HFFc6 (cell line): Measurements from ENCODE around the gene DUSP8. TPM values are rescaled to one million over a fixed set of nuclear protein-coding genes. Genes with fewer than 3 reads are reported as not detected.

Experiments
- DNase-seq: peaks from one replicate; pipeline ENCODE4 v3.0.0-alpha.2; 2018
- H3K27ac Mint-ChIP-seq: 2 replicates; pipeline ENCODE4 v1.8.0; 2020; ENCODE audit warnings: mild to moderate bottlenecking, mixed read lengths
- H3K27me3 Mint-ChIP-seq: 2 replicates; pipeline ENCODE4 v1.8.0; 2021; ENCODE audit warnings: mild to moderate bottlenecking, moderate library complexity, mixed read lengths; ENCODE audit not compliant: insufficient read depth
- H3K36me3 Mint-ChIP-seq: 2 replicates; pipeline ENCODE4 v1.8.0; 2021; ENCODE audit warnings: low read depth, mixed read lengths
- H3K4me1 Mint-ChIP-seq: 2 replicates; pipeline ENCODE4 v1.8.0; 2020; ENCODE audit warnings: low read depth, mixed read lengths
- H3K4me3 Mint-ChIP-seq: 2 replicates; pipeline ENCODE4 v1.8.0; 2020; ENCODE audit warnings: mild to moderate bottlenecking, moderate library complexity, mixed read lengths
- H3K9me3 Mint-ChIP-seq: 2 replicates; pipeline ENCODE4 v1.8.0; 2020; ENCODE audit warnings: mild to moderate bottlenecking, mixed read lengths
- CTCF ChIP-seq: fragments of 200-600 bp; sonication (generic); IDR thresholded peaks from 2 replicates; pipeline ENCODE4 v1.5.0; 2021; ENCODE audit warnings: antibody characterized with exemption, mild to moderate bottlenecking
- total RNA-seq, 6 experiments: library from RNA; stranded (reverse); fragmentation: NEBNext Ultra II Directional; extraction: Animal tissue kit (Norgen Biotek cat#: 25700); gene quantifications; 2 replicates in 1 of 6; 3 replicates in 5 of 6; pipeline ENCODE4 v1.2.3, GENCODE V29; 2021

DUSP8 gene
- total RNA-seq, 6 experiments from 2014 or later, result 0.38 to 1.6 (median 0.81) TPM

DNA sequence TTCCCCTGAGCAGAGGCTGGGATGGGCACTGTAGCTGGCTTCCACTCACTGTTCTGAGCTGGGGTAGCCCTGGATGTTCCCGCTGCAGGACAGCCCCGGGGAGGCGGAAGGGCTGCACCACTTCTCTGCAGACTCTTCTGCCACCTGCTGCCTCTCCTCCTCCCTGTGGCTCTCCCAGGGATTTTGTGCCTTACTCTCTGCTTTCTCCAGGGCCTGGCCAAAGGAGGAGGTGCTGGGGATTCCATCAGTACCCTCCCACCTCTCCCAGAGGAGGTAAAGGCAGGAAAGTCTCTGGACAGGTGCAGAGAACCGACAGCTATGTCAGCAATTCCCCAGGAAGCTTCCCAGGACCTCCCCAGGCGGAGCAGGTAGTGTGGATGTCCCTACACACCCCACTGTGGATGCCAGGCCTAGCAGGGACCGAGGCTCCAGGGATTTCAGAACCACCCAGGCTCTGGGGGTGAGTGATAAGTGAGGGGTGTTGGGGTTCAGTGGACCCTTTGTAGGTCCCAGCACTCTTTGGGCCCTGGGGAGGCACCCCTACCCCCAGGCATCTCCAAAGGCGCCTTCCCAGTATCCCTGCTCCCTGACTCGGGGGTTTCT is 11.3 kb downstream of the DUSP8 start:
- TF ChIP-seq CTCF, result no peak
- H3K36me3 Mint-ChIP-seq, result no peaks in the 10 kb centered on the region
- DNase-seq, result no peak
- no peaks in the 10 kb centered on the region for H3K4me1 Mint-ChIP-seq
- H3K27ac Mint-ChIP-seq, result no peak overlapping the region
- no peak overlapping the region for H3K4me3 Mint-ChIP-seq
- no peaks in the 10 kb centered on the region for H3K9me3 Mint-ChIP-seq
- H3K27me3 Mint-ChIP-seq, result no peaks in the 10 kb centered on the region

DNA sequence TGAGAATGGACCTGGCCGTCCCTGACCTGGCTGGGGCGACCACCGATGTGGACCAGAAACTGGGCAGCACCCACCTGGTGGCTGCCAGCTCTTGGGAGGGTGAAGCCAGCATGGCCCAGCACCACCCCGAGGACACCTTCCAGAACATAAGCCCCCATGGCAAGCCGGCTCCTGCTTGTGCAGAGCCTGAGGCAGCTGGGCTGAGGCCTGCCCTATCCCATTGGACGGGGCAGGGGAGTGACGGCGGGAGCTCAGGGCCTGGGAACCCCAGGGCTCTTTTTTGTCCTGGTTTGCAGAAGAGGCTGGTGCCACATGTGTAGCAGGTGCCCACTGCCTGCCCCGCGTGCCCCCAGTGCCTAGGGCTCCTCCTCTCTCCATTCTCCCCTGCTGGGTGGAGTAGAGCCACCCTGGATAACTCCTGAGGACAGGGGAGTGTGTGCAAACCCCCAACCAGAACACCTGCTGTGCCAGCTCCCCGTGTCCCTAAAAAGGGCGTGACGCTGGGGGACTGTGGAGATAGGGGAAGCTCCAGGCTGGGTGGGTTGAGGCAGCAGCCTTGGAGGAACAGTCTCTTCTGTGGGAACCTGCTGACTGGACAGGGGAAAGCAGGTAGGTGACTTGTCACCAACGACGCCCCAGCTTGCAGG is 11.9 kb downstream of the DUSP8 start:
- Mint-ChIP-seq H3K27ac (no peak overlapping the region), H3K9me3 (no peaks in the 10 kb centered on the region)
- no peak for TF ChIP-seq CTCF

GRCh38 chr11:1559111-1559951 is 12.7 kb downstream of the DUSP8 start:
- no peak for TF ChIP-seq CTCF
- no peak overlapping the region; the same call in 1 of the 2 replicates for H3K27ac Mint-ChIP-seq
- no peaks in the 10 kb centered on the region for H3K4me1 Mint-ChIP-seq
- H3K9me3 Mint-ChIP-seq, result no peaks in the 10 kb centered on the region
- no peaks in the 10 kb centered on the region for H3K27me3 Mint-ChIP-seq
- no peak overlapping the region for H3K4me3 Mint-ChIP-seq
- peak; percentile 45 for DNase-seq
- no peaks in the 10 kb centered on the region for H3K36me3 Mint-ChIP-seq

More for the DNA sequence above, 11.9 kb downstream of the DUSP8 start:
- no peak for DNase-seq
- no peak overlapping the region for H3K4me3 Mint-ChIP-seq
- H3K27me3 Mint-ChIP-seq, result no peaks in the 10 kb centered on the region
- H3K4me1 Mint-ChIP-seq, result no peaks in the 10 kb centered on the region
- H3K36me3 Mint-ChIP-seq, result no peaks in the 10 kb centered on the region

GRCh38 chr11:1558775-1559110 is 13.3 kb downstream of the DUSP8 start:
- Mint-ChIP-seq H3K4me1 (no peaks in the 10 kb centered on the region), H3K27me3 (no peaks in the 10 kb centered on the region), H3K27ac (no peak overlapping the region), H3K9me3 (no peaks in the 10 kb centered on the region), H3K36me3 (no peaks in the 10 kb centered on the region), H3K4me3 (no peak overlapping the region)
- DNase-seq, result no peak
- TF ChIP-seq CTCF, result no peak

GRCh38 chr11:1557904-1558774 is 13.9 kb downstream of the DUSP8 start:
- Mint-ChIP-seq H3K9me3 (no peaks in the 10 kb centered on the region), H3K36me3 (no peaks in the 10 kb centered on the region), H3K27me3 (no peaks in the 10 kb centered on the region), H3K4me3 (no peak overlapping the region), H3K27ac (no peak overlapping the region), H3K4me1 (no peaks in the 10 kb centered on the region)
- no peak for TF ChIP-seq CTCF
- DNase-seq, result peak; percentile 48
